ENCODE measurements around the gene SLC9A1.
A peak's percentile ranks its signal among the peaks of the same experiment; 100 is the strongest.

Gene SLC9A1

DNA sequence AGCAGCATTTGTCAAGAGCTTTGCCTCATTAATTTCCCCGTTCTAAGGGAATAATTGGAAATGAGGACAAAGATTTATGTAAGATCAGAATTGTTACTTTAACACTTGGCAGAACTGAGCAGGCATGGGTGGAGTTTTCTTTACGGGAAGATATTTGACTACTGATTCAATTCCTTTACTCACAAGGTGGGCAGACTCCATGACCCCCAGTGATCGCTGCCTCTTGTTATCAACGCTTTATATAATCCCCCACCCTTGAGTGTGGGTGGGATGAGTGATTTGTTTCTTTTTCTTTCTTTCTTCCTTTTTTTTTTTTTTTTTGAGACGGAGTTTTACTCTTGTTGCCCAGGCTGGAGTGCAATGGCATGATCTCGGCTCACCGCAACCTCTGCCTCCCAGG is 77.0 kb downstream of the SLC9A1 start:
- no peak for DNase-seq

- no peak for DNase-seq
Observed at GRCh38 chr1:27076803-27077202, 78.1 kb downstream of the SLC9A1 start.

- DNase-seq, result no peak
Observed at GRCh38 chr1:27074175-27074780, 80.6 kb downstream of the SLC9A1 start.

DNA sequence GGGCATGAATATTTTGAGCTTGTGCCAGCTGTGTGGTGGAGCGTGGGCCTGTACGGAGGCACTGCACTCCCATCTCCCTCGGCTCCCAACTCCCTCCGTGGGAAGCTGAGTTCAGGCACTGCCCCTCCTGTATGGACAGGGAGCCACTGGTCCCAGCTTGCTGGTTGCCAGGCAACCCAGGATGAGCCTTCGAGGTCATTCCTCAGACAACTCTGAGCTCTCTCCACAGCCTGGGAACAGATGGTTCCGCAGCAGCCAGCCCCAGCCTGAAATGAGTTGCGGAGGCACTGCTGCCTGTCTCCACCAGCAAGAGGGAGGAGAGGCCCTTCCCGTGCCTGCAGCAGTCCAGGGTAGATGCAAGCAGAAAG is 83.9 kb downstream of the SLC9A1 start:
- peak in 33 of 56 donors; percentile 5 to 71 (median 35) for DNase-seq

- DNase-seq, result peak in 10 of 56 donors; percentile 4 to 68 (median 38)
Observed at GRCh38 chr1:27070390-27071048, 84.4 kb downstream of the SLC9A1 start.

DNA sequence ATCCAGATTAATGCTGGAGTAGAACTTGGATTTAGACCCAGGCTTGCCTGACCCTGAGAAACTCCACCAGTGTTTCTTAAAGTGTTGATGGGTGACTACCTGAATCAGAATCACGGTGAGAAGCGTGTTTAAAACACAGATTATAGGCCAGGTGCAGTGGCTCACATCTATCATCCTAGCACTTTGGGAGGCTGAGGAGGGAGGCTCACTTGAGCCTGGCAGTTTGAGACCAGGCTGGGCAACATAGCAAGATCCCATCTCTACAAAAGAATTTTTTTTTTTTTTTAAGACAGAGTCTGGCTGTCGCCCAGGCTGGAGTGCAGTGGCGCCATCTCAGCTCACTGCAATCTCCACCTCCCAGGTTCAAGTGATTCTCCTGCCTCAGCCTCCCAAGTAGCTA is 86.0 kb downstream of the SLC9A1 start:
- DNase-seq, result no peak

- no peak for DNase-seq
Observed at GRCh38 chr1:27065999-27066630, 88.8 kb downstream of the SLC9A1 start.

- no peak for DNase-seq
Observed at GRCh38 chr1:27060891-27061290, 94.0 kb downstream of the SLC9A1 start.

DNA sequence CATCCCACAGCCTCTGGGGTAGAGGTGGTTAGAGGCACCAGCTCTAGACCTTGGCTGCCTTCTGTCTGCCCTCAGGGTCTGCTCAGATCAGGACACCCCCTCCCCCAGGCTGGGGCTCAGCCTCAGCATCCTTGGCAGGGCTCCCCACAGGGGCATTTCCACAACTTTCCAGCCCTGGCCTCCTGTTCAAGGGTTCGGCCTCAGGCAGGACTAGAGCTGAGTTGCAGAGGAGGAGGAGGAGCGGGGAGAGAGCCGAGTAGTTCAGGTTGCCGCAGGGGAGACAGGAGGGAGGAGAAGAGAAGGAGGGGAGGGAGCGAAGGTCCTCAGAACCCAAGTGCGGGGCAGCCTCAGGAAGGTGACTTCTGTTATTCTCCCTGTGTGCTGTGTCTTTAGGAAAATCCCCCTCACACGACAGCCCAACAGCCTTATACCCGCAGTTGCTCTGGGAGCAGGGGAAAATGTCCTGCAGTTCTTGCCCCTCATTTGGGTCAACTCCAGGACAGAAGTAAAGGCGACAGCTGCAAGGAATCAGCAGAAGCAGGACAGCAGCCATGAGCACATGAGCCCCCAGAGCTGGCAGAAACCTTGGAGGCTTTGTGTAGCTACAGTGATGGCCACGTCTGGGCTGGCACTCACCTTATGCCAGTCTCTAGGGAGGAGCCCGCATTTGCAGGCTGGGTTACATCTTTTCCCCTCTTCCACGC is 95.8 kb downstream of the SLC9A1 start:
- DNase-seq, result no peak

DNA sequence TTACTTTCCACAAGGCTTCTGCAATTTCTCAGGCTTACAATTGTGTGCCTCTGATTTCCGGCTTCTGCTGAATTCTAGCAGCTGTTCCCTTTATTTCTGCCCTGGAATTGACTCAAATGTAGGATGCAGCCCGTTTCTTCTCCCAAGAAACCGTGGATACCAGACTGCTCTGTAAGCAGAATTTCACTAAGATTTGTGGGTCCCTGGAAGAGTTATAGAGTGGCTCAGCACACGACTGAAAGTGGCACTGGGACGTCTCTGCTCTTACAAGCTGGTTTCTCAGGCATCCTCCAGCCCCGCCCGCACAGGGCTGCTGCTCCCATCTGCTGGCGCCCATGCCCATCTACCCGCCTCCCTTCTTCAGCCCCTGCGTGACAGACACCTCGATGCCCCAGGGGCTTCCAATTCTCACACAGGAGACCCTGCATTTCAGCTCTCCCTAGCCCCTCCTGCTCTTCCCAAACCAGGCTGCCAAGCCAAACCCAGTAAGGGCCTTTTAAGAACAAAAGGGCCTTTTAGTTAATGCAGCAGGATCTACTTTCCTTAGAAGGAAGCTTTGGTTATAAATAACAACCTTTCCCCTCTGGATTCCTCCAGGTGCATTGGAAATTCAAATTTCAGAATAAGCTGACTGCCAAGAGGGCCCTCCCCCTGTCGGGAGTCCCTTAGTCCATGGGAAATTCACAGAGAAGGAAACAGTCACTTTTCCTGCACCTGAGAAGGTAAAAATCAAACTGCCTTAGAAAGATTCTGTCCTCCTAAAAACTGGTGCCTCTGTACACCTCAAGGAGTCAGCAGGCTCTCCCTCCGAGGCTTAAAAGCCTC is 96.9 kb downstream of the SLC9A1 start:
- DNase-seq, result peak in 21 of 56 donors; percentile 3 to 51 (median 17)

- no peak for DNase-seq
Observed at GRCh38 chr1:27057389-27057788, 97.5 kb downstream of the SLC9A1 start.

GRCh38 chr1:27053977-27054753 is 100.8 kb downstream of the SLC9A1 start:
- no peak for DNase-seq

DNA sequence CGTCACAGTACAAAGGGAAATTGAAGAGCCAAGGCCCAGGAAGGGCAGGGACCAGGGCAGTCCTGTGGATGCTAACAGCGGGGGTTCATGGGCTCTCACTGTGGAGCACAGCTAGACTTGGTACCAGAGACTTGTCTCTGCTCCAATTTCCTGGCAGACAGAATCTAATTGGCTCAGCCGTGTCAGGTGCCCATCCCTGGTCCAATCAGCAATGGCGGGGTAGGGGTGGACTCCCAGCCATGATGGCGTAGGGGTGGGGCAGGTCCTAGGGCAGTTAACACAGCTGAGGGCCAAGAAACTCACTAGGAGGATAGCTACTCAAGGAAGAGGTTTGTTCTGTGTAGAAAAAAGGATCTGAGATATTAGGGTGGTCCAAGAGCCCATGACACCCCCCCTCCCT is 102.4 kb downstream of the SLC9A1 start:
- no peak for DNase-seq

GRCh38 chr1:27049607-27050006 is 105.3 kb downstream of the SLC9A1 start:
- no peak for DNase-seq

DNA sequence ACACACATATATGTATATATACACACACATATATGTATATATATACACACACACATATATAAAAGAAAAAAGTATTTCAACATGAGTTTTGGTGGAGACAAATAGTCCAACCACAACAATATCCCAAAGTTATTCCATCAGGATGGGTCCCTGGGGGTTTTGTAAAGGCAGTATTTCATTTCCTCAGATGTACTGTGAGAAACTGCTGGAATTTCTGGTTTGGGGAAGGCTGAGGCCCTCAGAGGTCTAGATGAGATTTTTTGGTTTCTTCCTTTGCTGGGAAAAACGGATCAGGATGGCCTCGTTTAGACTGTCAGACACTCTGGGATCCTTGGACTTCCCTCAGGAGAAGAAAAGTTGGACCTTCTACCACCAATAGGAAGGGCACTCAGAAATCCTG is 105.8 kb downstream of the SLC9A1 start:
- no peak for DNase-seq
